Cardiac septum (tissue), 1 donor: ENCODE measurements around the gene DCUN1D2. TPM values are rescaled to one million over a fixed set of nuclear protein-coding genes. Genes with fewer than 3 reads are reported as not detected.

Experiments
- DNase-seq: peaks from one replicate; pipeline ENCODE4 v3.0.0-alpha.2; 2020; ENCODE audit warnings: low spot score
- intact Hi-C: fragments of 100-400 bp; cut with DNase I; formaldehyde crosslinking; loops from one replicate; pipeline ENCODE4 v1.14.0; 2022
- long read RNA-seq: library from polyadenylated mRNA; unstranded; transcript quantifications from one replicate; pipeline ENCODE4 v2.0.0, GENCODE V29; 2021
- total RNA-seq: library from RNA; stranded (reverse); fragmentation: NEBNext Ultra II Directional; extraction: Animal tissue kit (Norgen Biotek cat#: 25700); gene quantifications from one replicate; pipeline ENCODE4 v1.2.1, GENCODE V29; 2021
- donor health status: DM: no; HTN: no; CAD: no.

The DCUN1D2 gene
- 134 TPM for total RNA-seq
- long read RNA-seq, transcript DCUN1D2-208 (7 exons, 2,045 nt) = major isoform, 26 of 112 reads
- long read RNA-seq, partial matches to known transcripts = 31 of 112 reads
- long read RNA-seq, other reads (novel, unspliced or antisense) = 55 of 112 reads

GRCh38 chr13:113490496-113491417, at the start of gene DCUN1D2:
Gene DCUN1D2 (minus strand): TSS chr13:113490711. CDS start chr13:113490669, 42 bp downstream.
- DNase-seq = peak; percentile 97
- intact Hi-C loops = loop anchor here (5.0 kb wide), 1 partner anchor 33 kb away; no protein-coding TSS in a partner anchor

GRCh38 chr13:113539822-113540221, 49.3 kb upstream of the DCUN1D2 start:
- DNase-seq = peak; percentile 26
- intact Hi-C loops = no loop called here

- peak; percentile 27 for DNase-seq
- intact Hi-C loops = no loop called here
Observed at GRCh38 chr13:113539176-113539575, 48.7 kb upstream of the DCUN1D2 start.

- DNase-seq = no peak
- intact Hi-C loops = no loop called here
Observed at GRCh38 chr13:113538689-113539058, 48.2 kb upstream of the DCUN1D2 start.

GRCh38 chr13:113537909-113538688, 47.6 kb upstream of the DCUN1D2 start:
- intact Hi-C loops = no loop called here
- DNase-seq = no peak

- no peak for DNase-seq
- intact Hi-C loops = no loop called here
Observed at GRCh38 chr13:113537205-113537604, 46.7 kb upstream of the DCUN1D2 start.

GRCh38 chr13:113536461-113537110, 46.1 kb upstream of the DCUN1D2 start:
- intact Hi-C loops = no loop called here
- DNase-seq = no peak

- intact Hi-C loops = no loop called here
- no peak for DNase-seq
Observed at GRCh38 chr13:113535381-113535781, 44.9 kb upstream of the DCUN1D2 start.

GRCh38 chr13:113534236-113534860, 43.8 kb upstream of the DCUN1D2 start:
- intact Hi-C loops = no loop called here
- no peak for DNase-seq

GRCh38 chr13:113533161-113533840, 42.8 kb upstream of the DCUN1D2 start:
- intact Hi-C loops = no loop called here
- no peak for DNase-seq

- DNase-seq = no peak
- intact Hi-C loops = no loop called here
Observed at GRCh38 chr13:113532156-113532806, 41.8 kb upstream of the DCUN1D2 start.

GRCh38 chr13:113531041-113531873, 40.7 kb upstream of the DCUN1D2 start:
- intact Hi-C loops = no loop called here
- no peak for DNase-seq

GRCh38 chr13:113528813-113529180, 38.3 kb upstream of the DCUN1D2 start:
- intact Hi-C loops = no loop called here
- no peak for DNase-seq

- intact Hi-C loops = no loop called here
- DNase-seq = no peak
Observed at GRCh38 chr13:113528101-113528812, 37.7 kb upstream of the DCUN1D2 start.

GRCh38 chr13:113527272-113527958, 36.9 kb upstream of the DCUN1D2 start:
- intact Hi-C loops = no loop called here
- DNase-seq = no peak

GRCh38 chr13:113526466-113527220, 36.1 kb upstream of the DCUN1D2 start:
- intact Hi-C loops = no loop called here
- no peak for DNase-seq
